ENCODE results near the gene UST.

DNA sequence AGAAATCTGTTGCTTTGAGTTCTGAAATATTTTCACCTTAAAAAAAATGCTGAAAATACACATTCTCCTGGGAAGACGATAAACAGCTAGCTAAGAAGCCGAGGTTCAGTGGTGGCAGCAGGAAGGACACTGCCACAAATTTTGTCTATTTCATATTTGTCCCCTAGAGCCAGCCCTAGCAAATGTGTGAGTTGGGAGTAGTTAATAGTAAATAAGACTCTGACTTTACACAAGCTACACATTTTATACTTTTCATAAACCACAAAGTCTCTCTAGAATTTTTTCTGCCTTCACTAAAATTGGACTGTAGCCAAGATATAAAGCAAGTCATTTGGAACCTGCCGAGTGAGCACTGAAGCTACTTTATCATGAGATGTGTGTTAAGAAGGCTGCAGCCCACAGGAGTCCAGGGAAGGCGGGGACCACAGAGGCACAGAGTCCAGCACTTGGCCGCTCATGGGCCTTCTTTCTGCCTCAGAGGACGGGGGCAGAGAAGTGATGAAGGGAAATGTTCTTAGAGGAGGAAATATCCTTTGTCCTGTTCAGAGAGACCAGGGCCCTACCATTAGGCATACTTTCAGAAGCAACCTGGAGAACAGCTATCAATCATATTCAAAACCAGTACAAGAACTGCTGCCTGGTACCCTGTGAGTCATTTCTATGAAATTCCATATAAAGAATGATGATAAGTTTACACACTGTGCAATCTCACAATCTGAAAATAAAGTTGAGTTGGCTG is 329.0 kb downstream of the UST start:
- TF ChIP-seq, protein P1, sequence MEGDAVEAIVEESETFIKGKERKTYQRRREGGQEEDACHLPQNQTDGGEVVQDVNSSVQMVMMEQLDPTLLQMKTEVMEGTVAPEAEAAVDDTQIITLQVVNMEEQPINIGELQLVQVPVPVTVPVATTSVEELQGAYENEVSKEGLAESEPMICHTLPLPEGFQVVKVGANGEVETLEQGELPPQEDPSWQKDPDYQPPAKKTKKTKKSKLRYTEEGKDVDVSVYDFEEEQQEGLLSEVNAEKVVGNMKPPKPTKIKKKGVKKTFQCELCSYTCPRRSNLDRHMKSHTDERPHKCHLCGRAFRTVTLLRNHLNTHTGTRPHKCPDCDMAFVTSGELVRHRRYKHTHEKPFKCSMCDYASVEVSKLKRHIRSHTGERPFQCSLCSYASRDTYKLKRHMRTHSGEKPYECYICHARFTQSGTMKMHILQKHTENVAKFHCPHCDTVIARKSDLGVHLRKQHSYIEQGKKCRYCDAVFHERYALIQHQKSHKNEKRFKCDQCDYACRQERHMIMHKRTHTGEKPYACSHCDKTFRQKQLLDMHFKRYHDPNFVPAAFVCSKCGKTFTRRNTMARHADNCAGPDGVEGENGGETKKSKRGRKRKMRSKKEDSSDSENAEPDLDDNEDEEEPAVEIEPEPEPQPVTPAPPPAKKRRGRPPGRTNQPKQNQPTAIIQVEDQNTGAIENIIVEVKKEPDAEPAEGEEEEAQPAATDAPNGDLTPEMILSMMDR (IDR thresholded peaks at IDR 0.05) = no peak
- no peak for TF ChIP-seq EZH2 (IDR thresholded peaks at IDR 0.05; ENCODE audit: borderline replicate concordance, insufficient read depth, low read depth, low read length, poor library complexity, severe bottlenecking)
